OCI-M2 (cell line): ENCODE data around the gene SLC17A2.

ENCODE experiments used
- DNase-seq: peaks from one replicate; lab custom pipeline; 2025; ENCODE audit not compliant: unreplicated experiment; lab: John Stamatoyannopoulos, UW

SLC17A2 gene

DNA sequence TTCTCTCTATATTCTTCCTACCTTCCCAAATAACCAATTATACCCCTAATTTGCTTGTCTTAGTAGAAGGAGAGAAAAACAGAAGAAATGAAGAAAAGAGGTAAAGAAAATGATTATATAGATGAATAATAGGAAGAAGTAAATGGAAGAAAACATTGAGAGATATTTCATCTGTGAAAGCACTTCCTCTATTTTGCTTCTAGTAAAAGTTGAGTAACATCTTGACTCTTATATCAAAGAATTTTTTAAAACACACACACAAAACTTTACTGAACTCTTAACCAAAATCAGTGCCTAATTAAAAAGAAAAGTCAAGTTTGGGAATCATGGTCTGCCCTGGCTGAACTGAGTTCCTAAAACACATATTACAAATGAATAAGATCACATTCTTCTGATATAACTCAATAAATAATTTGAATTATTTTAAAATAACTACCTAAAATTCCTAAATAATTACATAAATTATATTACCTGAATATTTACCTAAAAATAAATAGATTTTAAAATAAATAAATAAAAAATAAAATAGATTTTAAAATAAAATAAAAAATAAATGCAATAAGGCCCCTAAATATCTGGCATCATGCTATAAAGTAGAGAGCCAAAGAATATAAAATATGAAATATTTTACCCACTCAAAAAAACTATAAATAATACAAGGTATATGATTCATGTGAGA lies 8.8 kb downstream of the SLC17A2 start:
- DNase-seq, result no peak

DNA sequence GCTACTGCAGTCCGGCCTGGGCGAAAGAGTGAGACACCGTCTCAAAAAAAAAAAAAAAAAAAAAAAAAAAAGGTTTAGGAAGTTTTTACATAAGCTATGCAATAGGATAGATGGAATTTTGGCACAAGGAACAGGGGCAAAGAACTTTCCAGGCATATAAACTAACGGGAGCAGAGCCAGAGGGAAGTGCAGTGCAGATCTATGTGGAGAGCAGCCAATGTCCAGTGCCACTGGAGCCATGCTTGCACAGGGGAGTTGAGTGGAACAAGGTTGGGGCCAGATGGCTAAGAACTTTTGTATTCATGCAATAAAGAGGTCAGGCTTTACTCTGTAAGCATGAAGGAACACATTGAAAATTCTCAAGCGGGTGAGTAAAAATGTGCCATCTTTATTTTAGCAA lies 10.8 kb downstream of the SLC17A2 start:
- DNase-seq, result no peak

DNA sequence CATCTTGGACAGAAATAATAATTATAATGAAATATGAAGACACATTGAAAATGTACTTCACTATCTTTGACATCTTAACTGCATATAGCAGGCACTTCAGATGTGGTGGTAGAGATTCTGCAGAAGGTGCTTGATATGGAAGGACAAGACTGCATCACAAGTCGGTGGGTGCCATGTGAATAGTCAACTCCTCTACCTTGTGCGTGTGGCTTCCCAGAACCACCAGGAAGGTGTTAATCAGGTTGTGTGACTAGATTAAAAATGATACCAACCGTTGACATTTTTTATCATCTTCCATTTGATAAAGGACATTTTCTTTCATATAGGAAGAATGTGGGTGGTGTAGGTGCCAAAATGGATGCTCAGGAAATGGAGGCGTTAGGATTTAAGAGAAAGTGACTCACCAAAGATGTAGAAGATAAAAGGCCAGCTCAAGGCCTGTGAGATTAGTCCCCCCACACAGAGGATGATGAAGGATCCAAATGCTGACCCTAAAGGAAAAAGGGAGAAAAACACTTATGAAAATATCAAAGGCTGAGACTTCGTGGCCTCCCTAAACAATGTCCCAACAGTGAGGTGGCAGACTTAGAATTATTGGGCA lies 12.3 kb downstream of the SLC17A2 start:
- DNase-seq, result no peak

DNA sequence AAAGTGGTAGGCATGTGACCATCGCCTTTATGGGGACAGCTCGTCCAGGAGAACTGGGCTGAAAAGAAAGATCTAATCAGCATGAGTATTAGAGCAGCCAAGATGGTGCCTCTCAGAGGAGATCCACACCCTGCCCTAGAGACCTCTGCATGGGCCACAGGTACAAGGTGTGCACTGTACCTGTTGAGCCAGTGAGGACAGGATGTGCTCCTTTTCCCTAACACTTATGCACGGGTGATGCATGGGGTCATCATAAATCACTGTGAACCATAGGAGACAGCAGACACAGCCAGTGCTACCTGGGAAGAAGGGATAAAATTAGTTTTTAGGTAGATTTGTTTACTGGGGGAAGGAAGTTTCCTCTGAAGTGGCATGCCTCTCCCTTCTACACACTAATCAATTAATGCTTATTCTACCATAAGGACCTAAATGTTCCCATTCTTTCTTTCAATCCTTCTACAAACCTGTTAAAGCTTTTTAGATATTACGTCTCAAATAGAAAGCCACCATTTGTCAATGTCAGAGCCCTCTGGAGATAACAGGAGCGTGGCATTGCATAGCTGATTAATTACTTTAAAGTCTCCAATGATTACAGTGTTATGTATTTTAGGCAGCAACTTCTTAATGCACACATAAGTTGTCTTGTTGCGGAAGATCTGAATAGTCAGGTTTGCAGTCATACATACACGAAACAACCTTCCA lies 13.6 kb downstream of the SLC17A2 start:
- DNase-seq, result no peak

DNA sequence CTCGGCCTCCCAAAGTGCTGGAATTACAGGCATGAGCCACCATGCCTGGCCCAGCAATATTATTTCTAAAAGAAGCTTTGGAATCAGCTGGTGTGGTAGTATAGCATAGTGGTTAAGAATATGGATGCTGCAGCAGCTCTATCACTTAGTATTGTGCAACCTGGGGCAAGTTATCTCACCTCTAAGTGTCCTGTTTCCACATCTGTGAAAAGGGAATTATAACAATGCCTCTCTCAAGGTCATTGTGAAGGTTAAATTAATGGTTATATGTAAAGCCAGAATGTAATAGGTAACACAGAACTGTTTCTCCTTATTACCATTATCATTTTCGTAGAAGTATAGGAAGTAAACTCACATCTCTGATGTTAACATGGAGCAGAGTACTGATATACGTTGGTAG lies 14.2 kb downstream of the SLC17A2 start:
- no peak for DNase-seq

DNA sequence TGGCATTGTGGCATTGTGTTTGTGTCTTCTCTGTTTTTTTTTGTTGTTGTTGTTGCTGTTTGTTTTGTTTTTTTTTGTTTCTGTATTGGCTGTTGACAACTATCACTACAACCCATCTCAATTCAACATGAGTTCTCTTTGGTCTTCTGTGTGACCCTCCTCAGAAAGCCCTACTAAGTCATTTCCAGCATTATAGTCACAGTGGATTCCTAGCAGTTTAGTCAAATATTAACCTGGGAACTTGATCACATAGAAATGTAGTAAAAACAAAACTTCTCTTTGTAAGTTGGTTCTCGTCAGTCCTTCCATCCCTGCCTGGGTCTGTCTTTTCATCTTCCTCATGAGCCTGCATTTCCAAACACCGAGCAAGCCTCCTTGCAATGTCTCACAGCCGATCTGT lies 16.8 kb downstream of the SLC17A2 start:
- no peak for DNase-seq

DNA sequence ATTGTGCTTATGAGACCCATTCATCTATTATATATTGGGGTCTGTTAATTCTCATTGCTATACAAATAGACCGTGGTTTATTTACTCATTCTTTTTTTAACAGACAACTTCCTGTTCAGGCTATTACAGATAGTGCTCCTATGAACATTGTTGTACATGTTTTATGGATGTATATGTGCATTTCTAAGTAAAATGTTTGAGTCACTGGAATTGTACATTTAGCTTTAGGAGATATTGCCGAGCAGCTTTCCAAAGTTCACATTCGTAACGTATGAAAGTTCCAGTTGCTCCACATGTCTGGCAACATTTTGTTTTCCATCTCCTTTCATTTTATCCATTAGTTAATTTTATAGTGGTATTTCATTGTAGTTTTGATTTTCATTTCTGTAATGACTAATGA lies 19.1 kb downstream of the SLC17A2 start:
- DNase-seq, result no peak

DNA sequence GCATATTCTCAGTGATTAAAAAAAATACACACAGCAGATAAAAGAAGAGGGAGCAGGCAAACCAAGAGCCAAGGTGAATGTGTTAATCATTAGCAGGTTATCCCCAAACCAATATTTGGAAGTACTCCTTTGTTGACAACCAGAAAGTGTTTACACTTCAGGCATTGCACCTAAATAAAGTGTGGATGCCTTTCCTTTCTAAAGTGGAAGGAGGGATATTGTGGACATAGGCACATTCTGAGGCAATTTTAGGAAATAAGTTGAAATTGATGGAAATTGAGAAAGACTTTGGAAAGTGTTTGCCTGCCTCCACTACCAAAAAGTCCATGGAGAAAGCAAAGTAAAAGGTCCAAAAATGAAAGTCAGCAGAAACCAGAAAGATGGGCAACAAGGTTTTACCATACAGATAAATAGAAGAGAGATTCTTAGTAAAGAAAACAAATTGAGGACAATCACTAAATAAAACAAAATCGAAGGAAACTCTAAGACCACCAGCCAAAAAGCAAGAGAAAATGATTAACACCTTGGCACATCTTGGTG lies 22.9 kb downstream of the SLC17A2 start:
- DNase-seq, result no peak

DNA sequence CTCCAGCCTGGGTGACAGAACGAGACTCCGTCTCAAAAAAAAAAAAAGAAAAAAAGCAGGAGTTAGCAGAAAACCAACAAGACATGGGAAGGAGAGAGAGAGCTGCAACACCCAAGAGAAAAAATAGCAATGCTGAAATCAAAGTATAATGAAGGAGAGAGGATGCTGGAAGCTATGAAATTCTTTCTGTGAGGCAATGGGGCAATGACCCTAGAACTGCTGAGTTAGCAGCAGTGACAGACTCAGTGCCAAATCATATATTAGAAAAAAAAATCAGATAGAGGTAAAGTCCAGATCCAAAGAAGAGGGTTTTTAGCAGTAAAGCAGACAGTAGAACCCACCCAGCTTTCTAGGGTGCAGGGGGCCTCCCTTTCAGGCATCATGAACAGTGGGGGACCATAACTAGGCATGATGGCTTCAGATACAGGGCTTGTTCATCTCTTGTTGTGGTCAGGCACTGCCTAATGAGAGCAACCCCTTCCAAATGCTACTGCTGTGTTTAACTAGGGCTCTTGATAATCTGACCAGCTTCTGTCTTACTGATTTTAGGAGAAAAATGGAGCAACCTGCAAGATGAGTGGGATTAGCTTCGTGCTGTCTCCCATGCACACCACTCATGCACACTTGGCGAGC lies 26.9 kb downstream of the SLC17A2 start:
- DNase-seq, result no peak

DNA sequence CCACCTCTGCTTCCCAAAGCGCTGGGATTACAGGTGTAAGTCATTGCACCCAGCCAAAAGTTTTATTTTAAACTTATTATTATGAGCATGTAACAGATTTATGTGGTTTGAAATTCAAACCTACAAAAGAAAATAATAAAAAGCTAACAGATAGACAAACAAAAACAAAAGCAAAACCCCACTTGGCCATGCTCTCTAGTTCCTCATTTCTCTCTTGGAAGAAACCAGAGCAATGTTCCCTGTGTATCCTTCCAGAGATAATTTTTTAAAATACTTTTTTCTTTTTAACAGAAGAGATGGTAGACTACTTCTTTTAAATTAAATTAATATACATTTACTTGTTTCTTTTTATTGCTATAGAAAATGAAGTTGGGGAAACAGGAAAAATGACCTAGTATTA lies 28.4 kb downstream of the SLC17A2 start:
- no peak for DNase-seq

DNA sequence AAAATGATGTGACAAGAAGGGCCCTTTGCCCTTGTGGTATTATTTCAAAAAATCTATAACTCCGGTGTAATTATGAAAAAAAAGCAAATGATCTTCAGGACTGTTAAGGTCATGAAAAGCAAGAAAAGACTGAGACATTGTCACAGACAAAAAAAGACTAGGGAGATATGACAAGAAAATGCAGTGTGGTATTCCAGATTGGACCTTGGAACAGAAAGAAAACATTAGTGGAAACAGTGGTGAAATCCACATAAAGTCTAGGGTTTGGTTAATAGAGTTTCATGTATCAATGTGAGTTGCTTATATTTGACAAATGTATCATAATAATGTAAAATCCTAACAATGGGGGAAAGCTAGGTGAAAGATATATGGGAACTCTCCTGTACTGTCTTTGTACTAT lies 29.6 kb downstream of the SLC17A2 start:
- DNase-seq, result no peak

DNA sequence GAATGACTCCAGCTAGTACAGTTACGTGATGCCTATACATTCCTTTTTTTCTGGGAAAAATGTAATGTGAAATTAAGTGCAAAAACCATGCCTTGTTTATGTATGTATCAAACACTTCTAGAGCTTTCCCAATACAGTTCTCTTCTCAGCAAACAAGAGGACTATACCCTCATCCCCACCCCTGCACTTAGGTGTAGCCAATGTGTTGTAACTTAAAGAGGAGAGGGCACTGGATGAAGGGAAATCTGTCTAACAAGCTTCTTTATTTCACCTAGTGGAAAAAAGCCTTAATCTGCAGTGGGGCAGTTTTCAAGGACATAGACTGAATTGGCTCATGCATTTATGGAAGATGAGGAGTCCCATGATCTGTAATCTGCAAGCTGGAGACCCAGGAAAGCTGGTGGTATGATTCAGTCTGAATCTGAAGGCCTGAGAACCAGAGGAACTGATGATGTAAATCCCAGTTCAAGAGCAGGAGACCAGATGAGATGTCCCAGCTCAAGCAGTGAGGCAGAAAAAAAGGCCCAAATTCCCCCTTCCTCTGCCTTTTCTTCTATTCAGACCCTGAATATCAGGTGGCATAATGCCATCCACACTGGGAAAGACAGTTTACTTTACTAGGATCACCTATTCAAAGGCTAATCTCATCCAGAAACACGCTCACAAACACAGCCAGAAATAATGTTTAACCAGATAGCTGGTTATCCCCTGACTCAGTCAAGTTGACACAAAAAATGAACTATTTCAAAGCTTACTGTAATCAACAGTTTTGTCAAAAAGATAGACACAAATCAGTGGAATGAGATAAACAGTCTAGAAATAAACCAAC lies 30.7 kb downstream of the SLC17A2 start:
- no peak for DNase-seq

DNA sequence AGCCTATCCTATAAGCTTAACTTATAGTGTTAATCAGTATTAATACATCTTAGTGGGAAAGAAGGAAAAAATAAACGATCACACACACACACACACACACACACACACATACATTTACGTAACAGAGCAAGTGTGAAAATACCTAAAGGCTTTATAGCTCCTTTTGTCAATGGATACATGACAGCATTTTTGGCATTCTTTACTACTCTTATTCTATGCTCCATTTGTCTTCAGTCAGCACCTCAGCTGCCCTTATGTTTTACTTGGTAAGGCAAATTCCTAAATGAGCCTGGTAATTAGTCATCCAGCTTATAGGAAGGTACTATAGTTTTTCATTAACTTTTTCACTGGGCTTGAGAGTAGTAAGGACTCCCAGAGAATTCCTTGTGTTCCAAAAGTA lies 31.4 kb downstream of the SLC17A2 start:
- no peak for DNase-seq

DNA sequence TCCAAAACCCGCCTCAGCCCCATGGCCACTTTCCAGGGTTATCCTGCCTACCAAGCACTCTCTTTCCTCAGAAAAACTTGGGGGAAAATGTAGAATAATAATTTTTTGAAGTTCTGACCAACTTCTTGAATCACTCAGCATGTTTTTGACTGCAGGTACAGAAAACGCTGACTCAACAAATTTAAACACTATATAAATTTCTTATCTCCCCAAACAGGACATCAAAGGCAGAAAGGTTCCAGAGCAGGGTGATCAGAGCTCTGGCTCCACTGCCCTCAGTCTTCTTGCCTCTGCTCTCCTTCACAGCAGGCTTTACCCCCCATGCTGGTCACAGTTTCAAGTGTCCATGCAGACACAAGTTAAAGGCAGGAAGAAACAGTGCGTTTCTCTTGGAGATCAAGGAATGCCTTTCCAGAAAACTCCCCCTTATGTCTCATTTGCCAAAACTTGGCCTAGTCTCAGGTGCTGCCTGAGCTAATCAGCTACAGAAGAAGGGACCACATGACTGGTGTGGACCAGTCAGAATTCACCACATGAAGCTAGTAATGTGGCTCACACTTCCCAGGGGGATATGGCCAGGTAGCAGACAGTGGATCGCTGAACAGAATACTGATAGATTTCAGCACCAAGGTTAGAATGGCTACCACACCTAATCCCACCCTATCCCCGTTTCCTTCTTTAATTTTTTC lies 32.1 kb downstream of the SLC17A2 start:
- no peak for DNase-seq

DNA sequence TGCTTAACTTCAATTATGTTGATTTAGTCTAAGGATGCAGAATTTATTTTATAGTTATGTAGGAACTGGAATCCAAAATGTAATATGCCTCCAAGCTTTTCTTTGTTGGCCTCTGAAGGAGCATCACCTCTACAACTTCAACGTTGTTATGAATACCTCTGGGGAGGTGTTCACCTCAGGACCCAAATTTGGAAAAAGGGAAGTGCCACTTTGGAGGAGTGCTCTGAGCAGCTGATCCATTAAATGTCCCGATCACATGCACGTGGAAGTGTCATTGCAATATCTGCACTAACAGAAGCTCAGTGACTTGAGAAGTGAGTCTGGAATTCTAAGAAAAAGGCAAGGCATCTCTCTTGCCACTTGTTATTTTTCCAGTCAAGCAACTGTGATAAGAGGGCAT lies 34.2 kb downstream of the SLC17A2 start:
- no peak for DNase-seq

DNA sequence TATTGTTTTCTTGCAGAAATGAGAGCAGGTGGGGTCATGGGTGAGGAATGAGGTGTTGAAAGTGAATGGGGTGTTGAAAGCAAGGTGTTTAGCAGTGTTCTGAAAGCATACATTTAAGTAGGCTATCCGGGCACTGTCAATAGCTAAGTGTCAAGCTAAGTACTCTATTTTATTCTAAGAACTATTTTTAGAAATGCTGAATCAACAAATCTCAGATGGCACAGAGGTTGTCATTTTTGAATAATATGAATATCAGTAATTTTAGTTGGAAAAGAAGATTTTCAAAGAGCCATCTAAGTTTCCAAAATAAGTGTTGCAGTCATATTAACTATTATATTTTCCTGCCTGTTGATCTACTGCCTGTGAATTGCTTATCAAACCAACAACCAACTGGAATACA lies 34.7 kb downstream of the SLC17A2 start:
- no peak for DNase-seq

DNA sequence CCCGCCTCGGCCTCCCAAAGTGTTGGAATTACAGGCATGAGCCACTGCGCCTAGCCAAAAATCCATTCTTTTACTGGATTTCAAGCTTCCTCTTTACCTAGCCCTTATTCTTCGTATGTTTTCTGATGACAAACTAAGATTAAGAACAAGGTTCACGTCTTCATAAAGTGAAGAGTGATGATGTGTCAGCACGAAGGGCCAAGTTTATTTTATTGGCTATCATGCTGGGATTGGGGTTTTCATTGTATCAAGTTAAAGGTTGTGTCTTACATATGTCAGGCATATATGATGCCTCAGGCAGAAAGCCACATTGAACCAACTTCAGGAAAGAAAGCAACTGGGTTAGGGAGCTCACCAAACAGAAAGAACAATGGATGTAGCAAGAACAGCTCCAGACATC lies 36.7 kb downstream of the SLC17A2 start:
- no peak for DNase-seq

DNA sequence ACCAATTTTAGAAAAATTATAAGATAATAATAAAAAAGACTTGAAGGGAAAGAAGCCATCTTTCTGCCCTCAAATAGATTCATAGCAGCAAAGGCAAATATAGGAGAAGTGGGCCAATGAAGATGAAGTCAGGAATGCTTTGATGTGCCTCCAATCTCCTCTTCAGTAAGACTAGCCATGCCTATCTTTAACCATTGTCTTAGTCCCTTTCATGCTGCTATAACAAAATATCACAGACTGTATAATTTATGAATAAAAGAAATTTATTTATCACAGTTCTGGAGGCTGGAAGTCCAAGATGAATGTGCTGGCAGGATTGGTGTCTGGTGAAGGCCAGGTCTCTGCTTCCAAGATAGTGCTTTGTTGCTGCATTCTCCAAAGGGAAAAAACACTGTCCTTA lies 37.6 kb downstream of the SLC17A2 start:
- DNase-seq, result no peak

DNA sequence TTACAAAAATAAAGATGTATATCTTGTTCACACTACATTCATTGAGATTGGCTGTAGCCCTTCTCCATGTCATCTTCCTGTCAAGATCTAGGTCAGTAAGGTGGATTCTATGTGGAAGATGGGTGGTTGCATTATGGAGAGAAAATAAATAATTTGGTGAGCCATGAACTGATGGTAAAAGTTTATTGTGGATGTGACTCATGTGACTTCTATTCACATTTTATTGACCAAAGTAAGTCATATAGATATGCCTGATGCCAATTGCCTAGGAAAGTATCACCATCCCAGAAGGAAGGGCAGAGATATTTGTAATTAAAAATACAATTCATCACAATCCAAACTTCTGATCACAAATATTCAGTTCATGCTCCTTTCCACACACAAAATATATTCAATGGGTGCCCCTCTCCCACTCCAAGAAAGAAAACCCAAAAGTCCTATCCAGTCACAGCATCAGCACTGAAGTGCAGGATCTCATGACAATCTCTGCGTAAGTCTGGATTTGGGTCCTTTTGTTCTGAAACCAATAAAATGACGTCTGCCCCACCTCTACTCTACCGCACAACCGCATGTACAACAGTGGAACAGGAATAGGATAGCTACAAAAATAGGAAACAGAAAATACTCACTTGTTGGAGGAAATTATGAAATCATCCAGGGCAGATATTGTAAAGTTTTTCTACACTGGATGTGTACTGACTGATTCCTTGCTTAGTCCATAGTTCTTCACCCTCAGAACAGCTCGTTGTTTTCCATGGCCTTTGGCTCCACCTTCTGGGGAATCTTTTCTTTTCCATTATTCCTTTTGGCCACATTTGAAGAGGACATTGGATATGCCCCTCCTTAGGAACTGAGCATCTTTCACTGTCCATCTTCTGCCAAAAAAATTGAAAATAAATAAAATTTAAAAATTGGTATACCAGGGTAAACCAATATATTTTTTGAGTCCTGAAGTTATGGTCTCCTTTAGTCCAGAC lies 40.3 kb downstream of the SLC17A2 start:
- peak; percentile 38 for DNase-seq
